ENCODE measurements around the gene EPB41L2.

DNA sequence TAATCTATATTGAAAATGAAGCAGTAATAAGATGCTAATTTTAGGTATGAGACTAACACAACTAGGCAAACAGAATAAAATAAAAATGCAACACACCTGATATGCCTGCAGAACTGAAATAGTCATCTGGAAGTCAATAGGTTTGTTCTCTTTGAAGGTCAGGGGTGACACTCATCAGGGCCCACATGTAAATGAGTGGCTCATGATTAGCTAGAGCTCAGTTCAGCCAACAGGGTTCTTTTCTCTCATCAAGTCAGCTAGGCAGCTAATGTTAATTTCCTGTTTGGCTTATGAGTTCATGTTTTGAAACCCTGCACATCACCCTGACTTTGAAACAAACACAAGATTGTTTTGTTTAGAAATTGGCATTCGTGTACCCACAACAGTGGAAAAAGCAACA, 212.0 kb downstream of the EPB41L2 start:
- TF ChIP-seq, protein P1, sequence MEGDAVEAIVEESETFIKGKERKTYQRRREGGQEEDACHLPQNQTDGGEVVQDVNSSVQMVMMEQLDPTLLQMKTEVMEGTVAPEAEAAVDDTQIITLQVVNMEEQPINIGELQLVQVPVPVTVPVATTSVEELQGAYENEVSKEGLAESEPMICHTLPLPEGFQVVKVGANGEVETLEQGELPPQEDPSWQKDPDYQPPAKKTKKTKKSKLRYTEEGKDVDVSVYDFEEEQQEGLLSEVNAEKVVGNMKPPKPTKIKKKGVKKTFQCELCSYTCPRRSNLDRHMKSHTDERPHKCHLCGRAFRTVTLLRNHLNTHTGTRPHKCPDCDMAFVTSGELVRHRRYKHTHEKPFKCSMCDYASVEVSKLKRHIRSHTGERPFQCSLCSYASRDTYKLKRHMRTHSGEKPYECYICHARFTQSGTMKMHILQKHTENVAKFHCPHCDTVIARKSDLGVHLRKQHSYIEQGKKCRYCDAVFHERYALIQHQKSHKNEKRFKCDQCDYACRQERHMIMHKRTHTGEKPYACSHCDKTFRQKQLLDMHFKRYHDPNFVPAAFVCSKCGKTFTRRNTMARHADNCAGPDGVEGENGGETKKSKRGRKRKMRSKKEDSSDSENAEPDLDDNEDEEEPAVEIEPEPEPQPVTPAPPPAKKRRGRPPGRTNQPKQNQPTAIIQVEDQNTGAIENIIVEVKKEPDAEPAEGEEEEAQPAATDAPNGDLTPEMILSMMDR (conservative IDR thresholded peaks at IDR 0.05; ENCODE audit: low read depth in 2 of 2), result no peak
- TF ChIP-seq EZH2 (IDR thresholded peaks at IDR 0.05; ENCODE audit: low read depth, unreplicated experiment), result no peak
- TF ChIP-seq EZH2phosphoT487 (IDR thresholded peaks at IDR 0.05; ENCODE audit: unreplicated experiment), result no peak
- no peak for TF ChIP-seq POLR2AphosphoS5 (IDR thresholded peaks at IDR 0.05; ENCODE audit: low read depth)
- TF ChIP-seq CREB1 (CRISPR knock-in tag; IDR thresholded peaks at IDR 0.05; ENCODE audit: low read depth), result no peak
- no peak for TF ChIP-seq STAT1 (IDR thresholded peaks at IDR 0.05; ENCODE audit: unreplicated experiment)
- TF ChIP-seq, protein P2, sequence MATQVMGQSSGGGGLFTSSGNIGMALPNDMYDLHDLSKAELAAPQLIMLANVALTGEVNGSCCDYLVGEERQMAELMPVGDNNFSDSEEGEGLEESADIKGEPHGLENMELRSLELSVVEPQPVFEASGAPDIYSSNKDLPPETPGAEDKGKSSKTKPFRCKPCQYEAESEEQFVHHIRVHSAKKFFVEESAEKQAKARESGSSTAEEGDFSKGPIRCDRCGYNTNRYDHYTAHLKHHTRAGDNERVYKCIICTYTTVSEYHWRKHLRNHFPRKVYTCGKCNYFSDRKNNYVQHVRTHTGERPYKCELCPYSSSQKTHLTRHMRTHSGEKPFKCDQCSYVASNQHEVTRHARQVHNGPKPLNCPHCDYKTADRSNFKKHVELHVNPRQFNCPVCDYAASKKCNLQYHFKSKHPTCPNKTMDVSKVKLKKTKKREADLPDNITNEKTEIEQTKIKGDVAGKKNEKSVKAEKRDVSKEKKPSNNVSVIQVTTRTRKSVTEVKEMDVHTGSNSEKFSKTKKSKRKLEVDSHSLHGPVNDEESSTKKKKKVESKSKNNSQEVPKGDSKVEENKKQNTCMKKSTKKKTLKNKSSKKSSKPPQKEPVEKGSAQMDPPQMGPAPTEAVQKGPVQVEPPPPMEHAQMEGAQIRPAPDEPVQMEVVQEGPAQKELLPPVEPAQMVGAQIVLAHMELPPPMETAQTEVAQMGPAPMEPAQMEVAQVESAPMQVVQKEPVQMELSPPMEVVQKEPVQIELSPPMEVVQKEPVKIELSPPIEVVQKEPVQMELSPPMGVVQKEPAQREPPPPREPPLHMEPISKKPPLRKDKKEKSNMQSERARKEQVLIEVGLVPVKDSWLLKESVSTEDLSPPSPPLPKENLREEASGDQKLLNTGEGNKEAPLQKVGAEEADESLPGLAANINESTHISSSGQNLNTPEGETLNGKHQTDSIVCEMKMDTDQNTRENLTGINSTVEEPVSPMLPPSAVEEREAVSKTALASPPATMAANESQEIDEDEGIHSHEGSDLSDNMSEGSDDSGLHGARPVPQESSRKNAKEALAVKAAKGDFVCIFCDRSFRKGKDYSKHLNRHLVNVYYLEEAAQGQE (IDR thresholded peaks at IDR 0.05; ENCODE audit: unreplicated experiment), result no peak
- TF ChIP-seq, protein P3, sequence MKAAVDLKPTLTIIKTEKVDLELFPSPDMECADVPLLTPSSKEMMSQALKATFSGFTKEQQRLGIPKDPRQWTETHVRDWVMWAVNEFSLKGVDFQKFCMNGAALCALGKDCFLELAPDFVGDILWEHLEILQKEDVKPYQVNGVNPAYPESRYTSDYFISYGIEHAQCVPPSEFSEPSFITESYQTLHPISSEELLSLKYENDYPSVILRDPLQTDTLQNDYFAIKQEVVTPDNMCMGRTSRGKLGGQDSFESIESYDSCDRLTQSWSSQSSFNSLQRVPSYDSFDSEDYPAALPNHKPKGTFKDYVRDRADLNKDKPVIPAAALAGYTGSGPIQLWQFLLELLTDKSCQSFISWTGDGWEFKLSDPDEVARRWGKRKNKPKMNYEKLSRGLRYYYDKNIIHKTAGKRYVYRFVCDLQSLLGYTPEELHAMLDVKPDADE (IDR thresholded peaks at IDR 0.05), result no peak
- TF ChIP-seq JUNB (IDR thresholded peaks at IDR 0.05; ENCODE audit: unreplicated experiment), result no peak
- no peak for TF ChIP-seq NANOG (IDR thresholded peaks at IDR 0.05; ENCODE audit: borderline replicate concordance)

All from GM23338 (cell line).